Stimulated activated naive B cell treated with anti-CD40 and anti-IgM and Interleukin-4, amounts not matched to agents 10 μg/mL and 1 μg/mL and 100 μg/mL, for 72 hours (primary cell): Measurements from ENCODE around the gene PPP1R3G.
"Not testable (repeated sequence)": the region's sequence is repeated elsewhere in the genome, so short reads cannot be mapped to it uniquely, and the experiment has no call there.

ENCODE experiments used
- ATAC-seq, 2 donors: fragments of 150-1000 bp; cut with Tn5 transposase; replicated peaks; 2 replicates each; pipeline ENCODE4 v1.10.0; 2021; ENCODE audit warnings: moderate library complexity in 1 of 2
- DNase-seq: peaks from one replicate; pipeline ENCODE4 v3.0.0; 2021
- H3K27ac Mint-ChIP-seq: one replicate; pipeline ENCODE4 v1.8.0; 2022; ENCODE audit warnings: mild to moderate bottlenecking, mixed read lengths
- H3K27me3 Mint-ChIP-seq, 2 donors: one replicate each; pipeline ENCODE4 v1.8.0; 2022; ENCODE audit warnings: mixed read lengths in 2 of 2
- H3K36me3 Mint-ChIP-seq, 2 donors: one replicate each; pipeline ENCODE4 v1.8.0; 2022; ENCODE audit warnings: mixed read lengths in 2 of 2, mild to moderate bottlenecking in 1 of 2
- H3K4me1 Mint-ChIP-seq, 2 donors: one replicate each; pipeline ENCODE4 v1.8.0; 2022; ENCODE audit warnings: mixed read lengths in 2 of 2, mild to moderate bottlenecking in 1 of 2
- H3K4me3 Mint-ChIP-seq, 2 donors: one replicate each; pipeline ENCODE4 v1.8.0; 2022; ENCODE audit warnings: mild to moderate bottlenecking in 2 of 2, mixed read lengths in 2 of 2, moderate library complexity in 1 of 2
- H3K9me3 Mint-ChIP-seq, 2 donors: one replicate each; pipeline ENCODE4 v1.8.0; 2022; ENCODE audit warnings: mixed read lengths in 2 of 2, mild to moderate bottlenecking in 1 of 2

The PPP1R3G gene

DNA sequence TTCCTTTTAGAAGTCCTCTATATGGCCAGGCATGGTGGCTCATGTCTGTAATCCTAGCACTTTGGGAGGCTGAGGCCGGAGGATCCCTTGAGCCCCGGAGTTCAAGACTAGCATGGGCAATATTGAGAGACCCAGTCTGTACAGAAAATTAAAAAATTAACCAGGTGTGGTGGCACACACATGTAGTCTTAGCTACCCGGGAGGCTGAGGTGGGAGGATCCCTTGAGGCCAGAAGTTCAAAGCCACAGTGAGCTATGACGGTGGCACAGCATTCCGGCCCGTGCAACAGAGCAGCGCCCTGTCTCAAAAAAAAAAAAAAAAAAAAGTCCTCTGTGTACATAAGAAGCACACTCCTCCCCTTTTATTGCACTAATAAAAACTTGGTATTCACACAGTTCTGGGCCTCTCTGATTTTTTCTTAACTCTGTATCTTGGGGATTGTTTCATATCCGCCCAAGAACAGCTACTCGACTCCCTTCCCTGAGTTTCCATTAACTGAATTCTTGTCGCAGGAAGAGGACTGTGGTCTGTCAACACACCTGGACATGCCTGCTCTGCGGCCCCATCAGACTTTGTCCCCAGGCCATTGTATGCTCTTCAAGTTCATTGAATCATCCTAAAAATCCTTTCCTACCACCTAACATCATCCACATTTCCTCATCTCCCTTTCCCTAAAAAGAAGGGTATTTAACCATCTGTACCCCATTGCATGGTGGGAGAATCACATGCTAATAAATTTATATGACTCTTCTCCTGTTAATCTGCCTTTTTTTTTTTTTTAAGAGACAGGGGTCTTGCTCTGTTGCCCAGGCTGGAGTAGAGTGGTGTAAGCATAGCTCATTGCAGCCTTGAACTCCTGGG is 25.9 kb upstream of the PPP1R3G start:
- no peaks in the 10 kb centered on the region for H3K36me3 Mint-ChIP-seq

DNA sequence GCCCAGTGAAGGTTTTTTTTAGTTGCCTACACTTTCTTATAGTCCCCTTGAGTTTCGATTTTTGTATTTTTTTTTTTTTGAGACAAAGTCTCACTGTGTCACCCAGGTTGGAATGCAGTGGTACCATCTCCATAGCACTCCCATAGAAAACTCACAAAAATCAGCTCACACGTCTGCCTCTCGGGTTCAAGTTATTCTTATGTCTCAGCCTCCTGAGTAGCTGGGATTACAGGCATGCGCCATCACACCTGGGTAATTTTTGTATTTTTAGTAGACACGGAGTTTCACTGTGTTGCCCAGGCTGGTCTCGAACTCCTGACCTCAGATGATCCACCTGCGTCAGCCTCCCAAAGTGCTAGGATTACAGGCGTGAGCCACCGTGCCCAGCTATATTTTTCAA is 24.7 kb upstream of the PPP1R3G start:
- not testable (repeated sequence) for H3K36me3 Mint-ChIP-seq, H3K27me3 Mint-ChIP-seq, DNase-seq, ATAC-seq, H3K4me3 Mint-ChIP-seq, H3K27ac Mint-ChIP-seq, H3K9me3 Mint-ChIP-seq
- peaks cover 6 to 11% of the 10 kb centered on the region in 2 donors for H3K4me1 Mint-ChIP-seq

More for the DNA sequence above, 25.9 kb upstream of the PPP1R3G start:
- Mint-ChIP-seq H3K4me1 (peaks cover 6 to 11% of the 10 kb centered on the region in 2 donors), H3K4me3 (no peak overlapping the region), H3K9me3 (no peaks in the 10 kb centered on the region), H3K27ac (no peak overlapping the region), H3K27me3 (no peaks in the 10 kb centered on the region)
- ATAC-seq, result no peak
- no peak for DNase-seq

- peaks cover 6 to 11% of the 10 kb centered on the region in 2 donors for H3K4me1 Mint-ChIP-seq
- H3K27me3 Mint-ChIP-seq, result no peaks in the 10 kb centered on the region
- no peaks in the 10 kb centered on the region for H3K36me3 Mint-ChIP-seq
Observed at GRCh38 chr6:5061152-5061551, 24.0 kb upstream of the PPP1R3G start.

DNA sequence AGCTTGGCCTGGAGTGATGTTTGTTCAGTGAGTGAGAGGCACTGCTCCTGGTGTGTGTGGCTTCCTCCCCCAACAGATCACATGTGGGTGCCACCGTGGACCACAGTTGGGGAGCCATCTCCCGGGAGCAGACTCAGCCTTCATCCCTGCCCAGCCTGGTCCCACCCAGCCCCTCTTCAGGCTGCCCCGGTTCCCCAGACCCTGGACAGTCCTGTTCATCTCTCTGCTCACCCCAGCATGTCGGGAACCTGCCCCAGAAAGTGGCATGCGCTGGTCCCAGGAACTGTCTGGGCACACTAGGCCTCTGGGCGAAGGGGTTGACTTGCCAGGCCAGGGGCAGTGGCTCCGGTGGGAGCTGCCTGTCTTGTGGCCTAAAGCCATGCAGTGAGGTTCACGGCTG is 21.5 kb upstream of the PPP1R3G start:
- Mint-ChIP-seq H3K27me3 (no peaks in the 10 kb centered on the region), H3K4me3 (no peak overlapping the region), H3K9me3 (peaks cover 5 to 6% of the 10 kb centered on the region in 2 donors), H3K36me3 (peaks cover 0 to 5% of the 10 kb centered on the region in 2 donors), H3K27ac (no peak overlapping the region), H3K4me1 (peaks cover 3 to 11% of the 10 kb centered on the region in 2 donors)
- ATAC-seq, result no peak
- DNase-seq, result no peak

More at GRCh38 chr6:5061152-5061551, 24.0 kb upstream of the PPP1R3G start:
- ATAC-seq (no peak), DNase-seq (no peak)
- Mint-ChIP-seq H3K27ac (no peak overlapping the region), H3K9me3 (no peaks in the 10 kb centered on the region), H3K4me3 (no peak overlapping the region)

DNA sequence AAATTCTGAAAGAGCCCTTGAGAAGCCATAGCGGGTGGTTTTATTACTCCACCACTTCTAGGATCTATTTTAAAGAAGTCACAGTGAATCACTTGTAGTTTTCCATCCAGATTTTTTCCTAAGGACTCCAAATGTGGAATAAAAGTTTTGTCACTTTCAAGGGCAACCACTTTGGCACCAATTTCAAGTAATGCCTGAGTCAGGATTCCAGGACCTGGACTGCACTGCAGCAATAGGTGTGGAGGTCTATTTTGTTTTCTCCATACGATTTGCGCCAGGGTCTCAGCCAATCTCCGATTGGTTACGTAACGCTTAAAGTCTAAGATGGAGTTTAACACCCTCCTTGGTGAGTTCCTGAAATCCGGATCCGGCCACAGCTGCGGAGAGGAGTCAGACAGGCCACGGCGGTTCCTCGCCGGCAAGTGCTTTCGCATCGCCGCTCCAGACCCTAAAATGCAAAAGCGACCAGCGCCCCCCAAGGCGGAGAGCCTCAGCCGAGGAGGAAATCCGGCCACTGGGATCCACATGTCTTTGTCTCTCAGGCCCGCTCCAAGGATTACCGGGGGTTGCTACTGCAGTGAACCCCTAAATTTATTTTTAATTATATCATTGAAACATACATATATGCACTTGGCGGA is 18.6 kb upstream of the PPP1R3G start:
- no peaks in the 10 kb centered on the region for H3K27me3 Mint-ChIP-seq
- H3K9me3 Mint-ChIP-seq, result peaks cover 5 to 6% of the 10 kb centered on the region in 2 donors
- H3K4me1 Mint-ChIP-seq, result peaks cover 2 to 8% of the 10 kb centered on the region in 2 donors
- H3K27ac Mint-ChIP-seq, result no peak overlapping the region
- no peak for ATAC-seq
- H3K36me3 Mint-ChIP-seq, result peaks cover 0 to 5% of the 10 kb centered on the region in 2 donors
- no peak for DNase-seq
- no peak overlapping the region for H3K4me3 Mint-ChIP-seq

- ATAC-seq, result no peak
- peaks cover 0 to 5% of the 10 kb centered on the region in 2 donors for H3K36me3 Mint-ChIP-seq
Observed at GRCh38 chr6:5067305-5067704, 17.8 kb upstream of the PPP1R3G start.

GRCh38 chr6:5068153-5068751 is 16.9 kb upstream of the PPP1R3G start:
- Mint-ChIP-seq H3K27me3 (no peaks in the 10 kb centered on the region), H3K27ac (no peak overlapping the region), H3K4me3 (no peak overlapping the region), H3K9me3 (peaks cover 5 to 6% of the 10 kb centered on the region in 2 donors), H3K4me1 (peaks cover 0 to 4% of the 10 kb centered on the region in 2 donors), H3K36me3 (peaks cover 0 to 5% of the 10 kb centered on the region in 2 donors)
- ATAC-seq (no peak), DNase-seq (no peak)

More at GRCh38 chr6:5067305-5067704, 17.8 kb upstream of the PPP1R3G start:
- no peak overlapping the region for H3K4me3 Mint-ChIP-seq
- no peak for DNase-seq
- H3K27ac Mint-ChIP-seq, result no peak overlapping the region
- peaks cover 5 to 6% of the 10 kb centered on the region in 2 donors for H3K9me3 Mint-ChIP-seq
- peaks cover 0 to 6% of the 10 kb centered on the region in 2 donors for H3K4me1 Mint-ChIP-seq
- no peaks in the 10 kb centered on the region for H3K27me3 Mint-ChIP-seq

DNA sequence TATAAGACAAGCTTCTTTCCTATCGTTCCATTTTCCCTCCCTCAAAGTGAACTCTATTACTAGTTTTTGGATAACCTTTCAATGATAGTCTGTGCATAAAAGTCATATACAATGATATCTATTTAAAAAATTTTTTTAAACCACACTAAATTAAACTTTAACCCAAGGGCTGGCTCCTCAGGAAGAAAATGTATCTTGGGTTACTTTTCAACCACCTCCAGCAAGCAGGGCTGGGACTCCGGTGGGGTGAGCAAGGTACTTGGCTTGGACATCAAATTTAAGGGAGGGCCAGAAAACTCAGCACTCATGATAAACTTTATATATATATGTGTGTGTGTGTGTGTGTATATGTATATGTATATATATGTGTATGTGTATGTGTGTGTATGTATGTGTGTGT is 13.9 kb upstream of the PPP1R3G start:
- ATAC-seq, result no peak

GRCh38 chr6:5072440-5072839 is 12.7 kb upstream of the PPP1R3G start:
- ATAC-seq, result no peak
- Mint-ChIP-seq H3K4me3 (no peak overlapping the region), H3K4me1 (no peaks in the 10 kb centered on the region), H3K9me3 (peaks cover under 1% of the 10 kb centered on the region in 2 donors), H3K27ac (no peak overlapping the region), H3K36me3 (peaks cover 0 to 4% of the 10 kb centered on the region in 2 donors), H3K27me3 (peaks cover 5 to 7% of the 10 kb centered on the region in 2 donors)
- DNase-seq, result no peak

More for the DNA sequence above, 13.9 kb upstream of the PPP1R3G start:
- H3K27ac Mint-ChIP-seq, result no peak overlapping the region
- DNase-seq, result no peak
- H3K9me3 Mint-ChIP-seq, result peaks cover 5 to 6% of the 10 kb centered on the region in 2 donors
- H3K36me3 Mint-ChIP-seq, result peaks cover 0 to 5% of the 10 kb centered on the region in 2 donors
- H3K4me1 Mint-ChIP-seq, result no peaks in the 10 kb centered on the region
- H3K4me3 Mint-ChIP-seq, result no peak overlapping the region
- H3K27me3 Mint-ChIP-seq, result no peaks in the 10 kb centered on the region

DNA sequence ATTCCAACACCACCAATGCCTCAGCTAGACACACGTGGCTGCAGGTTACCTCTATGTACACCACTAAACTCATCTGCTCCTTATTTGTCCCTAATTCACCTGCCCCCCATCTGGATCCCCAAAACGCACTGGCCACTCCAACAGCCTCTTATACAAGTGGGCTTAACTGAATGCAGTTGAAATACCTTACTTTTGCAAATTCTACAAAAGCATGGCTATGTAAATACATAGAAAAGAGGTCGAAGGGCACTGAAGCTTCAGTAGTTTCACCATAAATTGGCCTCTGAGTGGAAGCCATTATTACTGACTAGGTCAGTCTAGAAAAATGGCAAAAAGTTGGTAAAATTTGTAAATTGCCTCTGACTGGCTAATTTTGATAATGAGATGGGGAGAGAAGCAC is 11.1 kb upstream of the PPP1R3G start:
- Mint-ChIP-seq H3K36me3 (peaks cover 0 to 3% of the 10 kb centered on the region in 2 donors), H3K4me1 (no peaks in the 10 kb centered on the region), H3K27me3 (peaks cover 5 to 7% of the 10 kb centered on the region in 2 donors), H3K9me3 (no peaks in the 10 kb centered on the region), H3K27ac (no peak overlapping the region), H3K4me3 (no peak overlapping the region)
- ATAC-seq (no peak), DNase-seq (no peak)

DNA sequence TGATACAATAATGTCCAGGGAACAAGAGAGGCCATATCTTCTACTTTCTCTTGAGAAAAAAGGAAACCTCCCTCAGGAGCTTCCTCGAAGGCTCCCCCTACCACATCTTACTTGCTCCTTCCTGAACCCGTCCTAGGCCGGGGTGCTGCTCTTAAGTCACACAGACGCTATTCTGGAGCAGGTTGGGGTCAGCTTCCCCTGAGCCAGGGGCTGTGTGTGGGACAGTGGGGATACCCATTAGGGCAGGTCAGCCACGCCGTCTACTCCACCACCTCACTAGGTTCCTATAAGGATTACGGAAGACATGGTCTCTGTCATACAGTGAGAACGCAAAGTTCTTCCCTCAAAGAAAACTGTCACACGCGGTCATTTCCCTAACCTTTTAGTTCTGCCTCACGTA is 8.2 kb upstream of the PPP1R3G start:
- peaks cover 0 to 3% of the 10 kb centered on the region in 2 donors for H3K36me3 Mint-ChIP-seq
- no peaks in the 10 kb centered on the region for H3K4me1 Mint-ChIP-seq
- DNase-seq, result no peak
- no peak overlapping the region for H3K4me3 Mint-ChIP-seq
- no peak for ATAC-seq
- no peaks in the 10 kb centered on the region for H3K9me3 Mint-ChIP-seq
- H3K27me3 Mint-ChIP-seq, result peaks cover 7 to 8% of the 10 kb centered on the region in 2 donors
- no peak overlapping the region for H3K27ac Mint-ChIP-seq

DNA sequence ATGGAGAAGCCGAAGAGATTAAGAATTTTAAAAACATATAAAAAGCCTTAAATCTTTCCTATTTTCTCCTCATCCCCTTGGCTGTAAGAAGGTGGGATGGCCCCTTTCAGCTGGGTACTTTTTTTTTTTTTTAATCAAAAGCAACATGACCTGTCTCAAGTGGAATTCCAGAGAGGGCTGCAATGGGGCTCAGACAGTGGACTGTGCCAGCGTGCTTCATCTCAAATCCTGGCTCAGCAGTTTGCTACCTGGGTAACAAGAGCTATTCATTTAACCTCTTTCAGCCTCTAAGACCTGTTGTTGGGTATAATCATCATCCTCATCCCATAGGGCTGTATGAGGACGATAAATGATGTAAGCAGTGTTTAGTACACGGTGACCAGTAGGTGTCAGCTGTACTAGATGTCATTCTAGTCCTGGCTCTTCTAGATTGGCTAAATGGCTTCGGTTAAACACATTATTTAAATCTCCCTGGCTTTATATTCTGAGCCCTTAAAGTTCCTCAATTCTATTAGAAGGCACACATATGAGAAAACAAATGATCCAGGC is 6.9 kb upstream of the PPP1R3G start:
- no peaks in the 10 kb centered on the region for H3K4me1 Mint-ChIP-seq
- DNase-seq, result no peak
- H3K27me3 Mint-ChIP-seq, result peaks cover 16 to 21% of the 10 kb centered on the region in 2 donors

DNA sequence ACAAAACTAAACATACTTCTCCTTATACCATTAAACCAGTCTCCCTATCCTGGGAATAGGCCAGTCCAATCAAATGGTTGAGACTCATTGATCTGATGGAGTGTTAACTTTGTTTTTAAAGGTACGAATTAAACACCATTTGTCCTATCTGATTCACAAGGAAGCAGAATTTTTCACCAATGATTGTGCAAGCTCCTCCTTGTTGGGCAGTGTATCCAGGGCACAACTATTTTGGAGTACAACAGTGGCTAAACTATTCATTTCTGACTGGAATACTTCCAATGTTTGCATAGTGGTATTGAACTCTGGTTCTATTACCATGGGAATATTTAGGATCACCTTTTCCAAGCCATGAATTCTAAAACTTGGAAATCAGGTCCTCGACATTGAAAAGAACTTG is 5.4 kb upstream of the PPP1R3G start:
- Mint-ChIP-seq H3K27ac (no peak overlapping the region), H3K4me1 (peaks cover 0 to 3% of the 10 kb centered on the region in 2 donors), H3K36me3 (peaks cover 0 to 3% of the 10 kb centered on the region in 2 donors), H3K9me3 (no peaks in the 10 kb centered on the region), H3K4me3 (no peak overlapping the region), H3K27me3 (peaks cover 24 to 34% of the 10 kb centered on the region in 2 donors)
- no peak for DNase-seq
- ATAC-seq, result no peak

More for the DNA sequence above, 6.9 kb upstream of the PPP1R3G start:
- Mint-ChIP-seq H3K27ac (no peak overlapping the region), H3K4me3 (no peak overlapping the region), H3K9me3 (no peaks in the 10 kb centered on the region), H3K36me3 (peaks cover 0 to 3% of the 10 kb centered on the region in 2 donors)
- peak in 1 of 2 donors; percentile 36 for ATAC-seq

- H3K9me3 Mint-ChIP-seq, result no peaks in the 10 kb centered on the region
- no peak for ATAC-seq
- no peak for DNase-seq
- peaks cover 24 to 38% of the 10 kb centered on the region in 2 donors for H3K27me3 Mint-ChIP-seq
- H3K4me1 Mint-ChIP-seq, result peaks cover 0 to 5% of the 10 kb centered on the region in 2 donors
- H3K4me3 Mint-ChIP-seq, result no peak overlapping the region
- H3K36me3 Mint-ChIP-seq, result peaks cover 0 to 3% of the 10 kb centered on the region in 2 donors
- no peak overlapping the region for H3K27ac Mint-ChIP-seq
Observed at GRCh38 chr6:5080574-5080973, 4.6 kb upstream of the PPP1R3G start.
